Ishikawa (cell line): ENCODE results near the gene NME5.

ENCODE experiments used
- CEBPB ChIP-seq: IDR thresholded peaks from 2 replicates; pipeline ENCODE4 v1.6.1; 2012
- CREB1 ChIP-seq: IDR thresholded peaks from 2 replicates; pipeline ENCODE4 v1.6.1; 2012; ENCODE audit warnings: low read depth
- EGR1 ChIP-seq: IDR thresholded peaks from 2 replicates; pipeline ENCODE4 v1.6.1; 2012
- EP300 ChIP-seq: IDR thresholded peaks from 2 replicates; pipeline ENCODE4 v1.6.1; 2012; ENCODE audit warnings: borderline replicate concordance
- FOXM1 ChIP-seq: IDR thresholded peaks from 2 replicates; pipeline ENCODE4 v1.6.1; 2012; ENCODE audit warnings: low read depth, borderline replicate concordance
- MAX ChIP-seq: IDR thresholded peaks from 2 replicates; pipeline ENCODE4 v1.6.1; 2012
- NFIC ChIP-seq: IDR thresholded peaks from 2 replicates; pipeline ENCODE4 v1.6.1; 2012
- RAD21 ChIP-seq: IDR thresholded peaks from 2 replicates; pipeline ENCODE4 v1.6.1; 2012; ENCODE audit warnings: low read depth
- REST ChIP-seq: IDR thresholded peaks from 2 replicates; pipeline ENCODE4 v1.6.1; 2012; ENCODE audit warnings: low read depth, mild to moderate bottlenecking
- TAF1 ChIP-seq: IDR thresholded peaks from 2 replicates; pipeline ENCODE4 v1.6.1; 2012; ENCODE audit warnings: low read depth, mild to moderate bottlenecking
- TCF12 ChIP-seq: IDR thresholded peaks from 2 replicates; pipeline ENCODE4 v1.6.1; 2012; ENCODE audit warnings: low read depth
- TEAD4 ChIP-seq: IDR thresholded peaks from 2 replicates; pipeline ENCODE4 v1.6.1; 2012
- USF1 ChIP-seq: IDR thresholded peaks from 2 replicates; pipeline ENCODE4 v1.6.1; 2012
- YY1 ChIP-seq: IDR thresholded peaks from 2 replicates; pipeline ENCODE4 v1.6.1; 2012; ENCODE audit warnings: low read depth
- ZBTB7A ChIP-seq: IDR thresholded peaks from 2 replicates; pipeline ENCODE4 v1.6.1; 2012; ENCODE audit warnings: low read depth

The NME5 gene

GRCh38 chr5:138129347-138129746, 9.9 kb downstream of the NME5 start:
- TF ChIP-seq ZBTB7A, result no peak
- no peak for TF ChIP-seq USF1
- no peak for TF ChIP-seq TAF1
- no peak for TF ChIP-seq NFIC
- no peak for TF ChIP-seq MAX
- TF ChIP-seq EP300, result no peak
- no peak for TF ChIP-seq REST
- no peak for TF ChIP-seq TCF12
- TF ChIP-seq CREB1, result no peak
- no peak for TF ChIP-seq EGR1
- TF ChIP-seq TEAD4, result no peak
- TF ChIP-seq CEBPB, result no peak
- TF ChIP-seq FOXM1, result no peak
- TF ChIP-seq RAD21, result no peak
- TF ChIP-seq YY1, result no peak

- no peak for TF ChIP-seq FOXM1
- no peak for TF ChIP-seq TCF12
- no peak for TF ChIP-seq USF1
- TF ChIP-seq TEAD4, result no peak
- TF ChIP-seq ZBTB7A, result no peak
- no peak for TF ChIP-seq CREB1
- no peak for TF ChIP-seq RAD21
- no peak for TF ChIP-seq EP300
- TF ChIP-seq YY1, result no peak
- TF ChIP-seq EGR1, result no peak
- no peak for TF ChIP-seq NFIC
- no peak for TF ChIP-seq TAF1
- no peak for TF ChIP-seq MAX
- TF ChIP-seq REST, result no peak
- TF ChIP-seq CEBPB, result no peak
Measured at GRCh38 chr5:138128334-138128733, 10.9 kb downstream of the NME5 start.

- TF ChIP-seq CREB1, result no peak
- TF ChIP-seq TEAD4, result no peak
- no peak for TF ChIP-seq TAF1
- TF ChIP-seq NFIC, result no peak
- TF ChIP-seq RAD21, result no peak
- no peak for TF ChIP-seq REST
- TF ChIP-seq USF1, result no peak
- no peak for TF ChIP-seq CEBPB
- TF ChIP-seq EGR1, result no peak
- TF ChIP-seq EP300, result no peak
- TF ChIP-seq YY1, result no peak
- no peak for TF ChIP-seq FOXM1
- TF ChIP-seq ZBTB7A, result no peak
- TF ChIP-seq MAX, result no peak
- TF ChIP-seq TCF12, result no peak
Measured at GRCh38 chr5:138115254-138115653, 24.0 kb downstream of the NME5 start.

- no peak for TF ChIP-seq EGR1
- no peak for TF ChIP-seq EP300
- TF ChIP-seq TCF12, result no peak
- TF ChIP-seq CREB1, result no peak
- TF ChIP-seq RAD21, result no peak
- TF ChIP-seq YY1, result no peak
Measured at GRCh38 chr5:138111937-138112336, 27.3 kb downstream of the NME5 start.
